GM21390 (cell line): ENCODE measurements around the gene CCT8L2.
"Not testable (repeated sequence)": the region's sequence is repeated elsewhere in the genome, so short reads cannot be mapped to it uniquely, and the experiment has no call there.

Experiments
- ATAC-seq: cut with Tn5 transposase; IDR thresholded peaks from one replicate; pipeline ENCODE4 v1.9.1; 2021; ENCODE audit not compliant: unreplicated experiment

The CCT8L2 gene, protein sequence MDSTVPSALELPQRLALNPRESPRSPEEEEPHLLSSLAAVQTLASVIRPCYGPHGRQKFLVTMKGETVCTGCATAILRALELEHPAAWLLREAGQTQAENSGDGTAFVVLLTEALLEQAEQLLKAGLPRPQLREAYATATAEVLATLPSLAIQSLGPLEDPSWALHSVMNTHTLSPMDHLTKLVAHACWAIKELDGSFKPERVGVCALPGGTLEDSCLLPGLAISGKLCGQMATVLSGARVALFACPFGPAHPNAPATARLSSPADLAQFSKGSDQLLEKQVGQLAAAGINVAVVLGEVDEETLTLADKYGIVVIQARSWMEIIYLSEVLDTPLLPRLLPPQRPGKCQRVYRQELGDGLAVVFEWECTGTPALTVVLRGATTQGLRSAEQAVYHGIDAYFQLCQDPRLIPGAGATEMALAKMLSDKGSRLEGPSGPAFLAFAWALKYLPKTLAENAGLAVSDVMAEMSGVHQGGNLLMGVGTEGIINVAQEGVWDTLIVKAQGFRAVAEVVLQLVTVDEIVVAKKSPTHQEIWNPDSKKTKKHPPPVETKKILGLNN

DNA sequence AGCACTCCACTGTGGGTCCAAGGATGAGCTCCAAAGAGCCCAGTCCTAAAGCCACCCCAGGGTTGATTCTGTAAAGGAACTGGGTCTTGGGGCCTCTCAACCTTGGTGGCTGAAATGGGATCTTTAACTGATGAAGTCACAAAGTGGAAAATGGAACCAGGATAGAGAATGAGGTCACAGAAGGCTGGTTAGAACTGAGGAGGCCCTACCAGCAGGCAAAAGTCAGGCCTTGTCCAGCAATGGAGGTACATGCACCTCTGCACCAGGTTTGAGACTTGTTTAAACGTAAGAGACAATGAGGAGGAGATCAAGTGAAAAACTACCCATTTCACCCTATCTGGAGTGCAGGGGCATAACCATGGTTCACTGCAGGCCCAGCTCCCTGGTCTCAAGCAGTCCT lies at the start of gene CCT8L2:
CCT8L2 (minus strand) TSS at position 101 of the 400 bp plus-strand sequence. CDS start 260 bp downstream, outside the sequence.
- ATAC-seq, result not testable (repeated sequence)

DNA sequence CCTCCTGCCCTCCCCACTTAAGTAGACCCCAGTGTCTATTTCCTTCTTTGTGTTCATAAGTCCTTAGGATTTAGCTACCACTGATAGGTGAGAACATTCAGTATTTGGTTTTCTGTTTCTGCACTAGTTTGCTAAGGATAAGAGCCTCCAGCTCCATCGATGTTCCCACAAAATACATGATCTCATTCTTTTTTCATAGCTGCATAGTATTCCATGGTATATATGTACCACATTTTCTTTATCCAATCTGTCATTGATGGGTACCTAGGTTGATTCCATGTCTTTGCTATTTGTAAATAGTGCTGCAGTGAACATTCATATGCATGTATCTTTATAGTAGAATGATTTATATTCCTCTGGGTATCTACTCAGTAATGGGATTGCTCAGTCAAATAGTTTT lies 42.8 kb upstream of the CCT8L2 start:
- ATAC-seq, result not testable (repeated sequence)

DNA sequence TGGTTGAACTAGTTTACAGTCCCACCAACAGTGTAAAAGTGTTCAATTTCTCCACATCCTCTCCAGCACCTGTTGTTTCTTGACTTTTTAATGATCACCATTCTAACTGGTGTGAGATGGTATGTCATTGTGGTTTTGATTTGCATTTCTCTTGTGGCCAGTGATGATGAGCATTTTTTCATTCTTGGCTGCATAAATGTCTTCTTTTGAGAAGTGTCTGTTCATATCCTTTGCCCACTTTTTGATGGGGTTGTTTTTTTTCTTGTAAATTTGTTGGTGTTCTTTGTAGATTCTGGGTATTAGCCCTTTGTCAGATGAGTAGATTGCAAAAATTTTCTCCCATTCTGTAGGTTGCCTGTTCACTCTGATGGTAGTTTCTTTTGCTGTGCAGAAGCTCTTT lies 41.5 kb upstream of the CCT8L2 start:
- ATAC-seq, result not testable (repeated sequence)

DNA sequence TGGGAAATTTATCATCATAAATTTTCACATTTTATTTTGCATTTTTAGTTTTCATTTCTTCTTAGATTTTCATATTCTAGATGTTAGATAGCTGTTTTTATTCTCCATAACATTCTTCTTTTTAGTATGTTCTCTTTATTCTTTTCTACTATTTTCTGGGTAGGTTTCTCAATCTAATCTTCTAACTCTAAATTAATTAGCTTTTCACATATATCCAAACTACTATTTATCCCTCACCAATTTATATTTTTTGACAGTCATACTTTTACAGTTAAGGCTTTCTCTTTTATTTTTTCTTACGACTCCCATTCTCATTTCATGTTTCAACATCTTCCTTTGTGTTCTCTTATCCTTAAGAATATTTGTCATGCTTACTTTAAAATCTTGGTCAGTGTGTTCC lies 35.9 kb upstream of the CCT8L2 start:
- ATAC-seq, result not testable (repeated sequence)

DNA sequence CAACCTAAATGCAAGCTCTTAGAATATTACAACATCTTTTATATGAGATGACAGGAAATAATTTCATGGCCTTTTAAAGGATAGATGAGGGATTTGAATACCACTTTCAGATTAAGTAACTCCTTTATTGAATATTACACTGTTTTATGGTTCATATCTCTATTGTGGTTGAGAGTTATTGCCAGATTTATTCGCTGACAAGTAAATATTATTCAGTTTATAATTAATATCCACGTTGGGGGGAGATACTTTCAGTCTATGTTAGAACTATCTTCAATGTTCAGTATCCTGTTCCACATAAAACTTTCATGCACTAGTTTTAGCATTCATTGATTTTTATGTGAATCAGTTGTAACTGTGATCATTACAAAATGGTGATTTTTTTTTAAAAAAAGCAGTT lies 32.4 kb upstream of the CCT8L2 start:
- not testable (repeated sequence) for ATAC-seq

DNA sequence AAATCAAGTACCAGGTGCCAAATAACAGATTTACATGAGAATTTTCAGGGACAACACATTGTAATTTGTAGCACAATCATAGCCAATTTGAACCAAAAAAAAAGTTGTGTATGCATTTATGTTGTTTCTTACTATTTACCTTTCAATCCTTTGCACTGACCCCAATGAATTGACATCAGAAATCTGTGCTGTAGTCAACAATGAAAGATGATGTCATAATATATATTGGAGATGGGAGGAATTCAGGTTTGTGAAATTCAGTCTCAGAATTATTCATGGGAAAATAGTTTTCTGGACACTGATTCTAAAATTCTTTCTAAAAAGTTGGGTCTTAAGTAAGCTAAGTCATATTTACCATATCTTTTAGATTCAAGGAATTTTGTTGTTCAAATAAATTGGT lies 31.0 kb upstream of the CCT8L2 start:
- ATAC-seq, result not testable (repeated sequence)

DNA sequence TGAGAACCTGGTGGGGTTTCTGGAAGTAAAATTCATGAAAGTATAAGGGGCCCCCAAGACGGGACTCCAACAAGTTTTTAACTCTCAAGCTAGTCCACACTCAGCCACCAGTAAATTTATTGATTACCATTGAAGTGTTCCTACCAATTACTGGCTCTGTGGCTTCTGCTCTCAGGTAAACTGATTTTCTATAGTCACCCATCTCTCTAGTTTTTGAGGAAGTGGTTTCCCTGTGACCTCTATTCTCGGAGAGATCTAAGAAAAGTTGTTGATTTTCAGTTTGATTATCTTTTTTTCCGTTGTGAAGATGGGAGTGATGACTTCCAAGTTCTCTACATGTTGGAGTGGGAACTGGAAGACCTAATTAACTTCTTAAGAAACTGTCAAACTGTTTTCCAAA lies 24.9 kb upstream of the CCT8L2 start:
- not testable (repeated sequence) for ATAC-seq

DNA sequence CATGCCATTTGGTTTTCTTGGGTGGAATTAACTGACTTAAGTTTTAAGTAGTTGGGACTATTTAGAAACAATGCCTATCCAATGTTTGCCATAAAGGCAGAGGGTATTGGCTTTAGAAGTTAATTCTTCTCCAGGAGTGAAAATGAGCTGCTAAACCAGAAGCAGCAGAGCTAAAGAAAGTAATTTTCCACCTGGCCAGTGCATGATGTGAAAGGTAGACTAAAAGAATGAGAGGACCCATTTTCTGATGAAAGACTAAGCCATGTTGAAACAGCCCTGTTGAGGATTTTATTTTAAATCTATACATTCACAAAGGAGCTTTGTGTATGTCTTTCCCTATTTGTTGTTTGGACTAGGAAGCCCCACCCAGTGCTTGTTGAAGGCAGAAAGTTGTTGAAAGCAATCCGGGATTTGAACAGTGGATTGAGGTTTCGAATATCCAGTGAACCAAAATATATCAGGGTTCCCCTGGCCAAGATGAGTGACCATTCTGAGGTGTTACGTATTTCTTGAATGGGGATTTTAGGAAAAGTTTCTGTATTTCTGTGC lies 23.9 kb upstream of the CCT8L2 start:
- ATAC-seq, result not testable (repeated sequence)

DNA sequence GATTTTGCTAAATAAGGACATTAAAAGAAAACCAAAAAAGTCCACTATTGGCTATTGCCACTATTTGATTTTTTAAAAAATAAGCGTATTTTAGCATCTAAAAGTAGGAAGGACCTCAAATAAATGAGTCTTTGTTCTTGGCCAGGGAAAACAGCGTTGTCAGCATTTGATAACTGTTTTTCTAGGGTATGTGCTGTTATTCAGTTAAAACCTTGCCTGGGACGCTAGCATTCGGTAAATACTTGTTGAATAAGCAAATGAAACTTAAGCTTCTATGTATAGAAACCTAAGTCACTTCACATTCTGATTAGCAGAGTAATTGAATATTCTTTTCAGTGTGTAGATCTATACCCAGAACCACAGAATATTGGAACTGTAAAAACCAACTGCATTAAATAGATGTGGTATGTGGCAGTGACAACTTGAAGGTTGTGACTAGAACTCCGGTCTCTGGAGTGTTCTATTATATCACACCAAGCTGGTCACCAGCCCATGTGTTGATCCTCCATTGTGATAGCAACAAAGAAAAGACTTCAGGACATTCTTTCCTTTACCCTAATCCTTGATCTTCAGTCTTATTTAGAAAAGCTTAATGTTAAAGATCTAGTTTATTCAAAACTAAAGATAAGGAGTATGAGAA lies 23.1 kb upstream of the CCT8L2 start:
- not testable (repeated sequence) for ATAC-seq

DNA sequence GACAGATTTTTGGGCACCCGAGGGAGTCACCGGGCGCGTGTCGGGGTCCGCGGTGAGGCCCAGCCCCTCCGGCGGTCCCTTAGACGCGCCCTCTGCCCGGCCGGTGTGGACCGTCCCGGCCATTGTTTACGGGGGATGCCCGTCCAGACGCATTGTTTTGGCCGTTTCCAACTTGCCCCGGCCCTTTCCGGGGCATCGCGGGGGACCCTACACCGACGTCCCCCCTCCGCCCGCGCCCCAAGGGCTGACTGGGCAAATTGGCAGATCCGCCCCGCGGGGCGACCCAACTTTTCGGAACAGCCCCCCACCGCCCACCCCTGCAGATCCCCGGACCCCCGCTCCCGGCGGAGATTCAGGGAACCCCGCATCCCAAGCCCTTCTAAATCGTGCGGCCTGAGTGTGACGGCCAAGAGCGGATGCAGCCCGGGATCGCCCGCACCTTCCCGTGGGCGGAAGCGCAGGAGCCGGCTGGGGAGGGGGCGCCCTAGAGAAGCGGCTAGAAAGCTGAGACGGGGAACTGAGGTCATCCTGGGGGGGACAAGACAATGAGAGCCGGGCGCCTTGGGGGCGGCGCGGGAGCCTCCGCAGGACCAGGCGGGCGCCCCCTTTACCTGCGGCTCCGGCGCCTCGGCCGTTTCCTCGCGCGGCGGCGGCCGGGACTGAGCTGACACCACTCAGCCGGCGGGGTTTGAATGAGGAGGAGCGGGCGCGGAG lies 17.1 kb upstream of the CCT8L2 start:
- ATAC-seq, result no peak

DNA sequence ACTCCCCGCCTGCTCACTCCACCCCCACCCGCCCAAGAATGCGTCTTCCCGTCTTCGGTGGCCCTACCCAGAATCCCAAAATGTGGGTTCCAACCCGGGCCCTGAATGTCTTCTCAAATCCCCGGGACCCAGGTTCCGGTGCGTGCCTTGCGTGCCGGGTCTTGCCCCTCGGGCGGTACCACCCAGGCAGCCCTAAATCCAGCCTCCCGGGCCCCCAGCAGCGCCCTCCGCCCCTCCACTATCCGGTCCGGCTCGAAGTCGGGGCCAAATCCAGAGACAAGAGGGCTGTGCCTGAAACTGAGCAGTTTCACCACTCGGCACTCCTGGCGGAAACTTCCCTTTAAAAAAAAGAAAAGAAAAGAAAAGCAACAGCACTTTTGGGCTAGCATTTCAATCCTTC lies 16.3 kb upstream of the CCT8L2 start:
- no peak for ATAC-seq

DNA sequence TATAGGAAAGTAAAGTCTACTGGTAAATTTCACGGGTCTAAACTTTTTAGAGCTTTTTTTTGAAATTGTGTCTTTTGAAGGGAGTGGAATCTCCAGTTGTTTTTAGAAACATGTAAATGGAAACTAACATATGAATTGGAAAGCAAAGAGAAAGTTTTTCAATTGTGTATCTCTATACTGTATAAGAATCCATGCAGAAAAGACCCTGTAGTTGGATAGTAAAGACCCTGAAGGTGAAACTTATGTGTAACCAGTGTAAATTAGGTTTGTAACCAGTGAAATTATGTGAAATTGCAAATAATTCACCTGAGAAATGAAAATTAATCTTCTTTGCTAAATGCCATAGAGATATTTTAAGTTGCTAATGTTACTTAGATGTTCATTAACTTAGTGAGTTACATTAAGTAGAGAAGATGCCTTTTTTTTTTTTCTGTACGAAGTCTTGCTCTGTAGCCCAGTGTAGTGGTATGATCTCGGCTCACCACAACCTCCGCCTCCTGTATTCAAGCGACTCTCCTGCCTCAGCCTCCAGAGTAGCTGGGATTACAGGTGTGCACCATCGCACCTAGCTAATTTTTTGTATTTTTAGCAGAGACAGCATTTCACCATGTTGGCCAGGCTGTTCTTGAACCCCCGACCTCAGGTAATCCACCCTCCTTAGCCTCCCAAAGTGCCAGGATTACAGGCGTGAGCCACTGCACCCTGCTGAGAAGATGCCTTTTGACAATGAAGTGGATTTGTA lies 11.8 kb upstream of the CCT8L2 start:
- not testable (repeated sequence) for ATAC-seq

DNA sequence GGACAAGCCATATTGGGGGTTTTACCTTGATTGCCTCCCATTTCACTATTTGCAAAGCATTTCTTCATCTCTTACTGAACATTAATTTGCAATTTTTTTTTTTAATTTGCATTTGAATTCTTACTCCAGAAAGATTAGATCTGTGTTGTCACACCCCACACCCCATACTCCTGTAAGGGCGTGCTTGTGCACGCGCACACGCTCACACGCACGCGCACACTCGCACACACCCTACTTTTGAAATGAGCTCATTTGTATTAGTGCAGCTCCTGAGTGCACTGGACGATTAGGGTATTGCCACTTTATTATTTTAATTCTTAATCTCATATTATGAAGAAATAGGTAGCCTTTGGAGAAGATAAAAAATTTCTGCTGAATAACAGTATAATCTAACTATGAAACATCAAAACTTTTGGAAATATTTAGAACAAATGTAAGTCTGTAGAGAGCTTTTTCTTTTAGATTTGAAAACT lies 11.2 kb upstream of the CCT8L2 start:
- ATAC-seq, result not testable (repeated sequence)

DNA sequence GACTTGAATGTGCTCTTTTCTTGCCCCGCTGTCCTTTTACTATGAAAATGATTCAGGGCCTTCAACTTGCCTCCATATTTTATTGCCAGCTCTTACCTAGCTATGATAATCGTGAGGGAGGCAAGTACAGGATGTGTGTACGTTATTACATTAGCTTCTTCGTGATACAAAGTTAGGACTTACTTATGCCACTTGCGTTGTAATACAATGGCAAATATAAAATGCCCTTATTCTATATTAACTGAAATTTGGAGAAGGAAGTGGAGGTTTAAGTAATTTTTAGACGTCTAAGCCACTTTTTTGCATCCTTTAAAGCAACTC lies 10.8 kb upstream of the CCT8L2 start:
- no peak for ATAC-seq

DNA sequence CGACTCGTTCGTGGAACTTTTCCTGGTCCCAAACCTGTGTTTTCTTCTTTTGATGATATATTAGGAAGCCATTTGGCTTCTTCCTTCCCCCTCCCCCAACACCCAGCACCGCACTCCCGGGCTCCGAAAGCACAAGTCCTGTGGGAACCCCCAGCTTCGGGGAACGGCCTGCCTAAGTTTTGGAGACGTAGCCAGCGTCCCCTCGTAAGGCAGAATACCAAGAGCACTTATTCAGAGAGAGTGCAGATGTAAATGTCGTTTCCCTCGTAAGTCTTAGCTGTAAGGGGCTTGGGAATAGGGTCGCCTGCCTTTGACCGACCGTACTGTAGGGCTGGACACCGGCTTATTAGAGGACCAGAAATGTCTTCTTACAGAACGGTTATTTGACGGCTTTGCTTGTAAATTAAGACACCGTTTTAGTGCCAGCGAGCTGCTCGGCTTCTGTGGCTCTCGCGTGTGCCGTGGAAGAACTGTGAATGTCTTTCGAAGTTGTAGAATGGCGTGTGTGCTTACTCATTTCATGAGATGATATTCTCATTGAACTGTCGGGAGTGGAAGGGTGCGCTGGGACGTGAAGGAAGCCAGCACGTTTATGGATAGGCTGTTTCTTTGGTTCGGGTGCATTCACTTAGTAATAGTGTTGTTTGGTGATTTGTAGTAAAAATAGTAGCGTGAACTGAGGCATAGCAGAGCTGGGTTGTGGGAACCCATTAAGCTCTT lies 10.3 kb upstream of the CCT8L2 start:
- not testable (repeated sequence) for ATAC-seq

DNA sequence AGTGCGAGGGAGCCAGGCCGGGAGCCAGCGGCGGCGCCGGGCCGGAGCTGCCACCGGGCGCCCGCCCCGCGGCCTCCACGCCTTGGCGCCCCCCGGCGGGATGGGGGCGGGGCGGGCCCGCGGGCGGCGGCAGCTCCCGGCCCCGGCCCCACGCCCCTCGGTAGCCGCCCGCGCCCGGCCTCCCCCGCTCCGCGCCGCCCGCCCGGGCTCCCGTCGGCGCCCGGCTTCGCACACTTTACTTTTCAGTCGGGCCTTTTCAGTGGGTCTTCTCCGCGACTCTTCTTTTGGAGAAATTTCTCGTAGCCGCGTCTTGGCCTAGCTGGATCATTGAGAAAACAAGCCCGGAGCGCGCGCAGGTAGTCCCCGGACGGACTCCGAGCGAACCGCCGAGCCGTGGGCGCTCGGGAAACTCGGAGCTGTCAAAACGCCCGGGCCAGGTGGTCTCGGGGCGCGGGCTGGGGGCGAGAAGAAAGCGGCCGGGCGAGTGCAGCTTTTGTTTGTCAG lies 9.7 kb upstream of the CCT8L2 start:
- not testable (repeated sequence) for ATAC-seq

DNA sequence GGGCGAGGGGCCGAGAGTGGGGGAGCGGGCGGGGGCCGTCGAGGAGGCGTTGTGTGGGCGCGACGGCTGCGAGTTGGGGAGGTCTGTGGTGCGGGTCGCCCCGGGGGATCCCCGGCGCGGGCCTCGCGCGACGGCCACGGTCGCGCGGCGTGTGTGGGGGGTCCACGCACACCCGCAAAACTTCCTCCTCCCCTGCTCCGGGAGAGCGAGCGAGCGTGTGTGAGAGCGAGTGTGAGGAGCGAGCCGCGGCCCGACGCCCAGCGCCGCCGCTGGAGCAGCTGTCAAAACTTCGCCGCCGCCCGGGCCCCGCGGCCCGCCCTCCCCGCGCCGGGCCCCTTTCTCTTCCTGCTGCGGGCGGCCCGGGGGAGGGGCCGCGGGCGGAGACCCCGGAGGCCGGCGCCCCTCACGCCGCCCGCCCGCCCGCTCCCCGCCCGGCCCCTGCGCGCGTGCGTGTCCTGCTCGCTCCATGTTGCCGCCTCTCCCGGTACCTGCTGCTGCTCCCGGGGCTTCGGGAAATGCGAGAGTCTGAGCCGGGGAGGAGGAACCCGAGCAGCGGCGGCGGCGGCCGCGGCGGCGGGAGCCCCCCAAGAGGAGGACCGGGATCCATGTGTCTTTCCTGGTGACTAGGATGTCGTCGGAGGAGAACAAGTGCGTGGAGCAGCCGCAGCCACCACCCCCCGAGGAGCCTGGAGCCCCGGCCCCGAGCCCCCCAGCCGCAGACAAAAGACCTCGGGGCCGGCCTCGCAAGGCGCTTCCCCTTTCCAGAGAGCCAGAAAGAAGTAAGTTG lies 9.0 kb upstream of the CCT8L2 start:
- no peak for ATAC-seq

DNA sequence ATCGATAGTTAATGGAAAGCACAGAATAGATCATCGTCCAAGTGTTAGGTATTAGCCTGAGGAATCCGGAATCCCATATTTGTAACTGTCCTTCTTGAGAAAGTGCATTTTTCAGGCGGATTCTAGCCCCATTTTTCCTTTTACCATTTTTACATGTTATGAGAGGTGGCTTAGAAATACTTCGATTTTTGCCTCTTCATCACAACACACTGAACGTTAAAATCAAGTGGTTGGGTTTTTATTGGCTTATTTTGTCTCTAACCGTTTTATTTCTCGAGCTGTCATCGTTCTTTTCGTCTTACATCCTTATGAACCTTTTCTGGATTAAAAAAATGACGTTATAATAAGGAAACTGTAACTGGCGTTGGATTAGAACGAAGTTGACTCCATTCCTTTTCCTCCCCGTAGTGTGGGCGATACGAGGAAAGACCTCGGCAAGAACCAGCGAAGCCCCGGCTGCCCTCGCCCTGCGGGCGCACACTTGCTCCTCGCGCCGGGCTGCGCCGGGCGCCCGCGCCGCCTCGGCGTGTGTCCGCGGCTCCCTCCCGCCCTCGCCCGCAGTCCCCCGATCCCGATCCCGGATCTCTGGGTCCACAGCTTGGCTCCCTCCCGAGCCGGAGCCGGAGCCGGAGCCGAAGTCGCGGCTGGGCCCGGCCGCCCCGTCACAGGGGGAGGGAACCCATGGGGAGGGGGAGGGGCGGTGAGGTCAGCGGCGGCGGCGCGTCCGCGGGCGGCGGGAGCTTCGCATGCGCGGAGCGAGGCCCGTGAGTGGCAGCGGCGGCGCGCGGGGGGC lies 8.2 kb upstream of the CCT8L2 start:
- ATAC-seq, result not testable (repeated sequence)
